ENCODE results near the gene PTP4A1. TPM values are rescaled to one million over a fixed set of nuclear protein-coding genes. Genes with fewer than 3 reads are reported as not detected.

PTP4A1 gene
- total and polyA plus RNA-seq, 2 of the 4 experiments (the other 2 are of a cell fraction), result 31.2 to 53.1 TPM

GRCh38 chr6:63579937-63580703 lies 7.8 kb downstream of the PTP4A1 start:
- H3K79me1 ChIP-seq (ENCODE audit: low read depth in 1 of 2, low read length in 2 of 2), result peaks cover 11% of the 10 kb centered on the region in 2 experiments
- in situ Hi-C loops (cut with MboI; ENCODE audit: low sequenced_read_pairs) (no loop called here), intact Hi-C loops (cut with micrococcal nuclease) (loop anchor here (10.0 kb wide), 1 partner anchor 125 kb away; no protein-coding TSS in a partner anchor), dilution Hi-C loops (cut with HindIII; ENCODE audit: low sequenced_read_pairs, unreplicated experiment) (no loop called here)
- H3K9ac ChIP-seq (ENCODE audit: low read depth, low read length), result no peak overlapping the region
- no peak overlapping the region for H2BK5ac ChIP-seq (ENCODE audit: low read depth, low read length, poor library complexity, severe bottlenecking)
- H2BK15ac ChIP-seq (ENCODE audit: low read depth, low read length), result no peak overlapping the region
- no peaks in the 10 kb centered on the region for H3K27me3 ChIP-seq (ENCODE audit: control insufficient read depth, insufficient read depth, low read length)
- no peaks in the 10 kb centered on the region for H3K9me3 ChIP-seq (ENCODE audit: control insufficient read depth, insufficient read depth, low read length)
- TF ChIP-seq SMC3 (IDR thresholded peaks at IDR 0.05; ENCODE audit: low read depth, low read length), result no peak
- TF ChIP-seq MXI1 (IDR thresholded peaks at IDR 0.05; ENCODE audit: borderline replicate concordance, low read depth, low read length), result no peak
- no peak for TF ChIP-seq USF2 (IDR thresholded peaks at IDR 0.05; ENCODE audit: low read depth, low read length)
- no peak for TF ChIP-seq FOS (IDR thresholded peaks at IDR 0.05; ENCODE audit: low read depth, low read length)
- no peak for TF ChIP-seq CTCF (conservative IDR thresholded peaks at IDR 0.05; ENCODE audit: low read depth, low read length)
- TF ChIP-seq MAFK (IDR thresholded peaks at IDR 0.05; ENCODE audit: low read depth, low read length), result no peak
- no peak overlapping the region for H2BK20ac ChIP-seq (ENCODE audit: low read depth, low read length)
- peaks cover 24% of the 10 kb centered on the region; the same call in 1 of the 2 replicates for H4K20me1 ChIP-seq (ENCODE audit: insufficient read depth, low read length)
- H3K36me3 ChIP-seq (ENCODE audit: control insufficient read depth, insufficient read depth, low read length), result peaks cover 36% of the 10 kb centered on the region
- H2BK120ac ChIP-seq (ENCODE audit: low read depth, low read length), result no peak overlapping the region
- no peak overlapping the region for H4K8ac ChIP-seq (ENCODE audit: low read depth in 2 of 2, low read length in 2 of 2)
- POLR2A ChIA-PET (ENCODE audit: unreplicated experiment), result no interaction called here
- no peaks in the 10 kb centered on the region for H3K9me1 ChIP-seq (ENCODE audit: insufficient read depth, low read length)
- TSS peak; percentile 70 for BruUV-seq (replicated peaks)
- no peaks in the 10 kb centered on the region for H3K4me1 ChIP-seq (ENCODE audit: control insufficient read depth, insufficient read depth, low read length)
- H3K4me2 ChIP-seq (ENCODE audit: low read depth, low read length), result no peak overlapping the region
- H2AK5ac ChIP-seq (ENCODE audit: low read depth, low read length), result no peak overlapping the region
- no peak overlapping the region for H2AFZ ChIP-seq (replicated peaks; ENCODE audit: low read length, poor library complexity)
- no peak overlapping the region for H3K4me3 ChIP-seq (ENCODE audit: insufficient read depth, low read depth, low read length)
- no peak overlapping the region; the same call in 1 of the 2 replicates for H4K5ac ChIP-seq (ENCODE audit: low read depth, low read length)
- CTCF ChIA-PET, result no interaction called here
- H3K4ac ChIP-seq (ENCODE audit: low read depth, low read length), result no peak overlapping the region
- no CpG with 5 or more reads among the region's 6 CpGs for WGBS, 2 experiments (ENCODE audit: extremely low coverage in 2 of 2, insufficient read length in 1 of 2)
- no peak for ATAC-seq (ENCODE audit: low read depth)
- no peak overlapping the region for H3K56ac ChIP-seq (ENCODE audit: extremely low read depth, insufficient read depth, low read length)
- H3K23ac ChIP-seq (ENCODE audit: low read depth, low read length), result no peak overlapping the region
- no peak overlapping the region for H3K14ac ChIP-seq (replicated peaks; ENCODE audit: low read depth, low read length)
- H2AK9ac ChIP-seq (replicated peaks; ENCODE audit: low read depth, low read length, poor library complexity), result no peak overlapping the region
- H3K27ac ChIP-seq (ENCODE audit: insufficient read depth, low read length), result no peak overlapping the region
- H3K18ac ChIP-seq (ENCODE audit: low read depth, low read length), result no peak overlapping the region
- no peak overlapping the region for H4K91ac ChIP-seq (ENCODE audit: insufficient read depth, low read depth, low read length)
- DNase-seq, result no peak
